Left ventricle myocardium superior (tissue), 1 donor: ENCODE data around the gene S1PR1. TPM values are rescaled to one million over a fixed set of nuclear protein-coding genes. Genes with fewer than 3 reads are reported as not detected.
"Not testable (repeated sequence)": the region's sequence is repeated elsewhere in the genome, so short reads cannot be mapped to it uniquely, and the experiment has no call there.

Experiments
- ATAC-seq: fragments of 200-7000 bp; cut with Tn5 transposase; one replicate; pipeline ENCODE4 v1.9.1; 2020; ENCODE audit warnings: mild to moderate bottlenecking, moderate library complexity
- DNase-seq: peaks from one replicate; pipeline ENCODE4 v3.0.0-alpha.2; 2020
- intact Hi-C: fragments of 100-400 bp; cut with micrococcal nuclease; formaldehyde crosslinking; loops from one replicate; pipeline ENCODE4 v1.11.0; 2022
- long read RNA-seq: library from polyadenylated mRNA; unstranded; transcript quantifications from one replicate; pipeline ENCODE4 v2.0.0, GENCODE V29; 2021
- total RNA-seq: library from RNA; stranded (reverse); fragmentation: NEBNext Ultra II Directional; extraction: Animal tissue kit (Norgen Biotek cat#: 25700); gene quantifications from one replicate; pipeline ENCODE4 v1.2.1, GENCODE V29; 2021
- donor health status: DM: no; HTN: yes; CAD: no; lungs with severe emphysema.

S1PR1 gene
- 58.1 TPM for total RNA-seq
- long read RNA-seq, transcript S1PR1-203 (2 exons, 825 nt): minor isoform, 6 of 138 reads
- long read RNA-seq, transcript S1PR1-201 (2 exons, 2,909 nt): major isoform, 100 of 138 reads
- long read RNA-seq, partial matches to known transcripts: 0 of 138 reads
- long read RNA-seq, other reads (novel, unspliced or antisense): 31 of 138 reads

GRCh38 chr1:101236516-101237228, at the start of gene S1PR1:
Gene S1PR1, plus strand, starts transcription at chr1:101237019. Its CDS starts 1,966 bp downstream, at chr1:101238985.
- DNase-seq (peak; percentile 88), ATAC-seq (peak; percentile 73)
- intact Hi-C loops: no loop called here

- ATAC-seq (peak; percentile 45), DNase-seq (no peak)
- intact Hi-C loops: no loop called here
Measured at GRCh38 chr1:101187297-101187696, 49.5 kb upstream of the S1PR1 start.

- DNase-seq (no peak), ATAC-seq (no peak)
- intact Hi-C loops: no loop called here
Measured at GRCh38 chr1:101188331-101188730, 48.5 kb upstream of the S1PR1 start.

- intact Hi-C loops, ATAC-seq, DNase-seq: not testable (repeated sequence)
Measured at GRCh38 chr1:101188968-101189367, 47.9 kb upstream of the S1PR1 start.

GRCh38 chr1:101190441-101190840, 46.4 kb upstream of the S1PR1 start:
- intact Hi-C loops: no loop called here
- DNase-seq (no peak), ATAC-seq (peak; percentile 69)

GRCh38 chr1:101191049-101191448, 45.8 kb upstream of the S1PR1 start:
- intact Hi-C loops: no loop called here
- DNase-seq (no peak), ATAC-seq (no peak)

- DNase-seq (no peak), ATAC-seq (peak; percentile 40)
- intact Hi-C loops: no loop called here
Measured at GRCh38 chr1:101193733-101194169, 43.1 kb upstream of the S1PR1 start.

- no peak for ATAC-seq
- intact Hi-C loops: no loop called here
- no peak for DNase-seq
Measured at GRCh38 chr1:101194746-101195145, 42.1 kb upstream of the S1PR1 start.

- DNase-seq: no peak
Measured at GRCh38 chr1:101196668-101197067, 40.2 kb upstream of the S1PR1 start.

GRCh38 chr1:101198842-101199636, 37.8 kb upstream of the S1PR1 start:
- intact Hi-C loops: no loop called here

More at GRCh38 chr1:101196668-101197067, 40.2 kb upstream of the S1PR1 start:
- ATAC-seq: no peak
- intact Hi-C loops: no loop called here

GRCh38 chr1:101199637-101199982, 37.2 kb upstream of the S1PR1 start:
- intact Hi-C loops: no loop called here
- ATAC-seq (no peak), DNase-seq (no peak)

More at GRCh38 chr1:101198842-101199636, 37.8 kb upstream of the S1PR1 start:
- DNase-seq (no peak), ATAC-seq (peak; percentile 42)

GRCh38 chr1:101200513-101200912, 36.3 kb upstream of the S1PR1 start:
- DNase-seq (no peak), ATAC-seq (no peak)
- intact Hi-C loops: no loop called here

GRCh38 chr1:101203820-101204540, 32.8 kb upstream of the S1PR1 start:
- intact Hi-C loops: no loop called here
- no peak for DNase-seq
- peak; percentile 98 for ATAC-seq

- ATAC-seq (no peak), DNase-seq (no peak)
- intact Hi-C loops: no loop called here
Measured at GRCh38 chr1:101205457-101205856, 31.4 kb upstream of the S1PR1 start.

GRCh38 chr1:101206139-101206538, 30.7 kb upstream of the S1PR1 start:
- intact Hi-C loops, ATAC-seq, DNase-seq: not testable (repeated sequence)

- DNase-seq, ATAC-seq, intact Hi-C loops: not testable (repeated sequence)
Measured at GRCh38 chr1:101207271-101207670, 29.5 kb upstream of the S1PR1 start.

- DNase-seq: no peak
- no peak for ATAC-seq
- intact Hi-C loops: no loop called here
Measured at GRCh38 chr1:101207891-101208290, 28.9 kb upstream of the S1PR1 start.

- intact Hi-C loops: no loop called here
- DNase-seq (no peak), ATAC-seq (no peak)
Measured at GRCh38 chr1:101215363-101216011, 21.3 kb upstream of the S1PR1 start.

- ATAC-seq: no peak
- DNase-seq: no peak
- intact Hi-C loops: no loop called here
Measured at GRCh38 chr1:101216623-101217022, 20.2 kb upstream of the S1PR1 start.
